T-helper 2 cell (primary cell): ENCODE data around the gene NUMA1.

ENCODE experiments used
- DNase-seq, 5 experiments: peaks; one replicate each; pipeline versions ENCODE4 v3.0.0 to v3.0.0-alpha.2; 2012 to 2022

NUMA1 gene

DNA sequence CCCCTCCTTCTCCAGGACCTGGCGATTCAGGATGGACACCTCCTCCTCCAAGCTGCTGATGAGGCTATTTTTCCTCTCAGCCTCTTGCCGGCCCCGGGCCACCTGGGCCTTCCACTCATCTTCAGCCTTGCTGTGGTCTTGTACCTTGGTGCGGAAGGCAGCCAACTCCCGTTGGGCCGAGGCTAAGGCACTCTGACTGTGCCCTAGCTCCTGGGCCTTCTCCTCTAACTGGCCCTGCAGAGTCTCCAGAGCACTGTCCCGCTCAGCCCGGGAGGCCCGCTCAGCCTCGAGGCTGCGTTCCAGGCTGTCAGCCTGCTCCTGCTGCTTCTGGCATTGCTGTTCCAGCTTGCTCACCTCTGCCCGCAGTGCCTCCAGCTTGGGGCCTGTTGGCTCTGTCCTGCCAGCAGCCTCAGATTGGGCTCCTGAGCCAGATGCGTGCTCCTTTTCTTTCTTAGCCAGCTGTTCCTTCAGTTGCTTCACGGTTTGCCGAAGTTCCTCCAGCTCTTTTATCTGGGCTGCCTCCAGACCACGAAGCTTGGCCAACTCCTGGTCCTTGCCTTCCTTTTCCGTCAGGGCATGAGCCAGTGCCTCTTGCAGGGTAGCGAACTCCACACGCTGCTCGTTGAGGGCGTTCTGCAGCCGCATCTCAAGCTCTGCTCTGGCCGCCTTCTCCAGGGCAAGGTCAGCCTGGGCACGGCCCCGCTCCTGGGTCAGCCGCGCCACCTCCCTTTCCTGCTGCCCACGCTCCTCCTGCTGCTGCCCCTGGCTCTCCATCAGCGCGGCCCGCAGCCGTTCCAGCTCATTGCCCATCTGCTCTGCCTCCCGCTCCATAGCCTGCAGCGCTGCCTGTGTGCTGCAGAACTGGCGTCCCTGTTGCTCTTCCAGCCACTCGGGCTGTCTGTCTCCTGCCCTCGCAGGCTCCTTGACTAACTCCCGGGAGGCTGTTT is 66.3 kb downstream of the NUMA1 start:
- no peak for DNase-seq

DNA sequence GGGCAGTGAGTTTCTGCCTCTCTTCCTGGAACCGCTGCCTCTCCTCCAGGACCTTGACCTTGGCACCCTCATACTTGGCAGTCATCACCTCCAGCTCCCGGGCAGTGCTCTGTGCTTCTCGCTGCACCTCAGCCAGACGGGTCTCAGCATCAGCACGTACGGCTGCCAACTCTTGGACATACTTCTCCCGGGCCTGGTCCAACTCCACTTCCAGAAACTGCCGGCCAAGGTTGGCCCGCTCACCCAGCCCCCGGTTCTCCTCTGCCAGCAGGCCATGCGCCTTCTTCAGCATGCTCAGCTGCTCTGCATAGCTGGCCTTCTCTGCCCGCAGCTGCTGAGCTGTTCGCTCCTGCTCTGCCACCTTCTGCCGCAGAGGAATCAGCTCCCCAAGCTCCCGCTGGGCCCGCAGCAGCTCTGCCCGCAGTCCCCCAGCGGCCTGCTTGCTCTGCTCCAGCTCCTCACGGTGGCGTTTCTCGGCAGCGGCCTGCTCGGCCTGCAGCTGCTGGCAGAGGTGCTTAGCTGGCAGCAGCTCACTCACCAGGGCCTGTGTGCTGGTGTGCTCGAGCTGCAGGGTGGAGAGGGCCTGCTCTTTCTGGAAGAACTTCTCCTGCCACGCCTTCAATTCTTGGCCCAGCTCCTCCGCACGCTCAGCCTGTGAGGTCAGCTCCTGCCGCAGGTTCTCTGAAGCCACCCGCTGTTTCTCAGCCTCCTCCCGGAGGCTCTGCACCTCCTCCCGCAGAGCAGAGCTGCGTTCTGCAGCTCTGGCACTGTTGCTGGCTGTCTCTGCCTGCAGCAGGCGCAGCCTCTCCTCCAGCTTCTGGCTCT is 67.2 kb downstream of the NUMA1 start:
- DNase-seq: no peak

DNA sequence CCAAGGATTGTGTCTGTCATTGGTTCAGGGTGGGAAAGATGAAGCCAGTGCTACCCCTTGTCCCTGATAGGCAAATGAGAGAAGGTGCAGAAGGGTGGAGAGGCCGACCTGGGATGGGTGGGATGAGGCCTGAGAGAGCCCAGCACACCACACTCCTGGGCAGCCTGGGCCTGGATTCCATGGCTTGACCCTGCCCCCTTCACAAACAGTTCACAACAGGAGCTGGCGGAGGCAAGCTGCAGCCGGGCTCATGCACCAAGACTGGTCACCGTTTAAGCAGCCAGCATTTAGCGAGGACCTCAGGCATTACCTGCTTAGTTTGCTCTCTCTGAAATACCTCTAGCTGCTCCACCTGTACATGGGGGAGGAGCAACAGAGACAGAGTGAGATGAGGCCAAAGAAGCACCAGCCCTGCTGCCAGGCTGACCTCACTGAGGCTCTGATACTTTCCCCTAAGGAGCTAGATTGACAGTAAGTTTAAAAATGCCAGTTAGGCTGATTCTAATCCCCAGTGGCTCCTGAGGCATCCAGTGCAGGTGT is 68.2 kb downstream of the NUMA1 start:
- DNase-seq: no peak

DNA sequence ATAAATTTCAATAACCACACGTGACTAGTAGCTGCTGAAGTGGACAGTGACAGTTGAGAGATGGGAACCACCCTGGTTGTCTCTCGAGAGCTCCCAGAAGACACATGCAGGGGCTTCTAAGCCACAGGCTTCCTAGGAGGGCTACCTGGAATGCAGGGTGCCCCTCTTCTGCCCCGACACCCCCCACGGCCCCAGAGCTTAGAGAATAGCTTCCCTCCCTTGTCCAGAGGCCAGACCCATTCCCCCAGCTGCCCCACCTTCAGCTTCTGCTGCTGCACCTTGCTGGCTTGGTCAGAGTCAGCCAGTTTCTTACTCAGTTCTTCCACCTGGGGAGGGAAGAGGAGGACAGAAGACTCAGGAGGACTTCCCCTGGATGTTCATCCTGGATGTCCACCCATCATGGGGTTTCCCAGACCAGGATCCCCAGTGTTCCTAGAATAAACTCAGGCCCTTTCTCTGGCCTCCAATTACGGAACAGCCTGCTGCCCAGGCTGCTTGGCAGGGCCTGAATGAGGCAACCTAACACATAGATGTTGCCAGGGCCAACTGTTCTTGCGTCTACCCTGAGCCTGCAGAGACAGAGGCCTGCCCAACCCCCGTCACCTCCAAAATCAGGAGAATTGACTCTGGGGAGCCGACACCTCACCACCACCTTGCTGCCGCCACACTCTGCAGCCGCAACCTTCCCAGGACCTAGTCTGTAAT is 69.7 kb downstream of the NUMA1 start:
- no peak for DNase-seq

DNA sequence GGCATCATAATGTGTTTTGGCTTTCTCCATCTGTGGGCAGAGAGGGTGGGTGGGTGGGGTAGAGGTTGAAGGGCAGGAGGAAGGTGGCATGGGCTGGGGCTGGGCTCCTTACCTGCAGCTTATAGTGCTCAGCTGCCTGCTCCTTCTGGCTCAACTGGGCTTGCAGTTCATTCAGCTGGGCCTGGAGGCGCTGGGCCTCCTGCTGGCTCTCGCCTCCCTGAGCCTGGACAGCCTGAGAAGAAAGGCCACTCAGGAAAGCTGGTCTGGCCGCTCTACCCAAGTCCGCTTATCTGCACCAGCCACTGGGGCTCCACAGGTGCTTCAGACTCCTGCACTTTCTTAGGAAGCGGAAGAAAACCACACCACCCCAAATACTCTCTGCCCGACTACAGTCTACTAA is 71.2 kb downstream of the NUMA1 start:
- DNase-seq: no peak

DNA sequence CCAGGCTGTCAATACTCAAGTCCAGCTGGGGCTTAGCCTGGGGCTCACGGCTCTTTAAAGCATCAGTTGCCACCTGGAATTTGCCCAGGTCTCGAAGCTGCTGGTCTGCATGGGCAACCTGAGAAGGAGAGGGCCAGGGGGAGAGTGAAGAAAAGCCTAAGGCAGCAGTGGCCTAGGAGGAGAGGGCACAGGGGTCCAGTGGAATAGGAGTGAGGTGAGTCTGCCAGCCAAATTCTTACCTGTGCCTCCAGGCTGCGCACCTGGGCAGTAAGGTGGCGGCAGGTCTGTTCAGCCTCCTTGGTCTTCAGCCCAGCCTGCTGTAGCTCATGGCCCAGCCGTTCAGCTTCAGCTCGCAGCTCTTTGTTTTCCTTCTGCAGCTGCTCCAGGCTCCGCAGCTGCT is 71.6 kb downstream of the NUMA1 start:
- DNase-seq: no peak

DNA sequence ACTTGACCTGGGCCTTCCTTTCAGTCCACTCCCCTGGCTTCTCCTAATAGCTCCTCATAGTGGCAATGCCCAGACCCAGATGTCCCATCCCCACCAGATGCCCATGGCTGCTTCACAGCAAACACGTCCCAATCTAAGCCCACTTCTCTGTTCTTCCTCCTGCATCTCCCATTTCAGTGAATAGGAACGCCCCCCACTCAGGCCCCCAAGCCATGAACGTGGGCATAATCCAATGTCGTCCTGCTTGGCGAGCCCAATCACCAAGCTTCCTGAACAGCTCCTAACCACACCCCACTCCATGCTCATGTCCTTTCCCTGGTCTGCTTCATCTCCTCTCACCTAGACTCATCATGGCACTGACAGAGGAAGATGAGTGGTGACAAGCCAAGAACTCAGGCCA is 72.8 kb downstream of the NUMA1 start:
- DNase-seq: no peak

DNA sequence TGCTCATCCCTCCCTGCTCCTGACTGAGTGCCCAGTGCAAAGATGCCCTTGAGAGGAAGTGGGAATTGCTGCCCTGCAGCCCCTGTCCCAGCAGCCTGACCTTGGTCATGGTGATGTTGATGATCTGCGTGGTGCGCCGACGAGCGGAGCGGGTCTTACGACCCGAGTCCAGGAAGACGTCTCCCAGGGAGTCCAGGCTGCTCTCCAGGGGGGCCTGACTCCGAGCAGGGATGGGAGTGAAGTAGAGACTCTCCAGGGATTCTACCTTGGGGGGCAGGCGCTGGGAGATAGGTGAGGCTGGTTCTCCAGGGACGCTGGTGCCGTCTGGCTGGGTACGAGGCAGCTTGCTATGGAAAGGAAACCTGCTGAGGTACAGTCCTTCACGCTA is 73.3 kb downstream of the NUMA1 start:
- no peak for DNase-seq

DNA sequence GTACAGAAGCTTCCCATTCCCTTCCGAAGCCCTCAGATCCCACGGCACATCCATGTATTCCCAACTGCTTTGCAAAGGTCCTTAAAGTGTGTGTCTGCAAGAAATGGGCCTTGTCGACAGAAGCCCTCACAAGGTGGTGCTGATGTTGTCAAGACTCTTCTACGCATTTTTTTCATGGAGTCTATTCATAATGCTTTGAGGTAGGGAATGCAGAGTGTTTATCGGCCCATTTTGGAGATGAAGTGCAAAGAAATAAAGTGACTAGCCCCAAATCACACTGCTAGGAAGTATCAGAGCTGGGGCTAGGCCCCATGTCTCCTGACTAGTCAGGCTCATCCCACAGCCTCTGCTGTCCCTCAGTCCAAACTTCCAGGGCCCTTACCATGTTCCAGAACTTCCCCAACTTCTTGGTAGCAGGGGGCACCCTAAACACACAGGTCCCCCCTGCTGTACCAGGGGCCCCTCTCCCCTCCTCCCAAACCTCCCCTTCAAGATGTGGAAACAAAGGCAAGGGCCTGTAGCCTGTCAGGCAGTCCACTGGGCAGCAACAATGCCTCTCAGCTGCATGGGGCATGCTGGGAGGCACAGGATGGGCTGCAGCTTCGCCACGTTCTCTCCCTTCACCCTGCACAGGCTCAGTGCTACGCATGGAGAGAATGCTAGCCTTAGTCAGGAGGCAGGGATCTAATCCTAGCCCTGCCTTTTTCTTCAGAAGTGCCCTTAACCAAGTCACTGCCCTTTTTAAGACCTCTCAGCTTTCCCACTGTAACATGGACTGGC is 73.8 kb downstream of the NUMA1 start:
- DNase-seq: no peak

DNA sequence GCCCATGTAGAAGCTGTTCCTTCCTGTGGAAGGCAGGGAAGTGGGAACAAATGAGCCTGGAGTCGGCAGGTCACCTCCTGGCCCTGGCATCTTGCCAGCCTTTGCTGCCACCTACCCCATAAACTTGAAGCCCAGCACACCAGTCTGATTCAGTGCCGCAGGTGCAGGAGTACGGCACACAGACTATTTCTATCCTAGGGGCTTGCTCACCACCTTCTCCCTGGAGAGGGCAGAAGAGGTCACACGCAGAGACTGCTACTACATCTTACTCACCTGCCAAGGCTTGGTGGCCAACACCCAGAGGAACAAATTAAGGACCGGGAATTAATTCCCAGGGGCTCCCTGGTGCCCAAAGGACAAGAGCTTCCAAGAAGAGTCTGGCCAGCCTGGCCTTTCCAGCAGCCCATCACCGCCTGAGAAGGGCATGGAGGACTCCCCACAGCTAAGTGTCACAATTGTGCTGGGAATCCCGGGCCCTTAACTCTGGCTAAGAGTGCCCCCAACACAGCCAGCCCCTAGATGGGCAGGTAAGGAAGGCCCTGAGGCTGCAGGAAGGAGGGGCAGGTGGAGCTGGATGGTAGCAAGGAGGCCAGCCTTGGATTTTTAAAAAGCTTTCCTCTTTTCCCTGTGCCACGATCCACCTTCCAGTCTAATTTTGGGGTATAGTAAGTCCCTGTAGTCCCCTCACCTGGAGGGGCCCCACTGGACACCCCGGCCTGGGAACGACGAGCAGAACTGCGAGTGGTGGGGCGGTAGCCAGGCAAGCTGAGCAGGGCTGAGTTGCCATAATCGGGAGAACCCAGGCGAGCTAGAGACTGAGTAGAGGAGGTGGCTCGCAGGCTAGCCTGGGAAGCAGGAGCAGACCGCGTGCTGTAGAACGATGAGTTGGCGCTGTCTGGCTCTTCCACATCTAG is 74.7 kb downstream of the NUMA1 start:
- no peak for DNase-seq

DNA sequence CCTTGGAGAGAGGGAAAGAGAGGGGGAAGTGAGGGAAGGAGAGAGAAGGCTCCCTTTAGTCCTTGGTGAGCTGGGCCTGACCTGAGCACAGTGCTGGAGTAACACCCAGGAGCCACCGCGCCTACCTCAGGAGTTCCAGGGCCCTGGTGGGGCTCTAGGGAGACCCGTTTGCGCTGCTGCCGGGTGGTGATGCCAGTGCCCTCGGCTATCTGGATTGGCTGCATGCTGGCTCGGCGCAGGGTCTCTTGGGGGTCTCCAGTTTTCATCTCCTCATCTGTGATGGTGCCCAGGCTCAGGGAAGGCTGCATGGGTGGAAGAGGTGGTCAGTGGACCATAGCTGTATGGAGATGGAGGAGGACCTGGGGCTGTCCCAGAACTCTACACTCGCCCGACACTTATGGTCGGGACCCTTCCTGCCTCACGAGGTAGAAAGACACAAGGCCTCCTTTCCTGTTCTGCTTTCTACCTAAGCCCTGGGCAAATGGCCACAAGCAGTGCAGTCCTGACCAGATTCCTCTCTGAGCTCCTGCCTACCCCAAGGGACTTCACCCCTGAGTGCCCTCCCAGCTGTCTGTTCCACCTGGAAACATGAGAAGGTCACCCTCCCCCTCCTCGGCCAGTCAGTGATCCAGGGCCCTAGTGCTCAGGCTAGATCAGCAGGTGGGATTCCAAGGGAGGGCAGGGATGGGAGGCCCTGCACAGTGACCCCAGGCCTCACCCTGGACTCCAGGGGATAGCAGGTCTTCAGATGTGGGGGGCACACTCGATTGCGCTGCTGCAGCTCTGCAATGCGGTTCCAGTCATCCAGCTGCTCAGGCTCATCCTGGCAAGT is 75.6 kb downstream of the NUMA1 start:
- no peak for DNase-seq

DNA sequence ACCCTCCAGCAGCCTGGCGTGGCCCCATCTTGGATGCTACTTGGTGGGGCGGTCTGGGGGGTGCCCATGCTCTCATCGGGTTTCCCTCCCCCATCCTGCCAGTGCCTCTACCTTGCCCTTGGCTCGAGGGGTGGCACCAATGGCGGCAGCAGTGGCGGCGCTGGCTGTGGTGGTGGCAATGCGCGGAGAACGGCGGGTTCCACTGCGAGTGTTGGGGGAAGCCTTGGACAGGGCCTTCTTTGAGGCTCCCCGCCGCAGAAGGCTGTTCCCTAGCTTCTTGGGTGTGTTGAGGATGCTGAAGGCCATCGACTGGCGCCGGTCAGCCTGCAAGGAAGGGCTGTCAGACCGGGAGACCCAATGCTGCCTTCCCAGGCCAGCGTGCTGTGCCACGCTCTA is 76.6 kb downstream of the NUMA1 start:
- no peak for DNase-seq

DNA sequence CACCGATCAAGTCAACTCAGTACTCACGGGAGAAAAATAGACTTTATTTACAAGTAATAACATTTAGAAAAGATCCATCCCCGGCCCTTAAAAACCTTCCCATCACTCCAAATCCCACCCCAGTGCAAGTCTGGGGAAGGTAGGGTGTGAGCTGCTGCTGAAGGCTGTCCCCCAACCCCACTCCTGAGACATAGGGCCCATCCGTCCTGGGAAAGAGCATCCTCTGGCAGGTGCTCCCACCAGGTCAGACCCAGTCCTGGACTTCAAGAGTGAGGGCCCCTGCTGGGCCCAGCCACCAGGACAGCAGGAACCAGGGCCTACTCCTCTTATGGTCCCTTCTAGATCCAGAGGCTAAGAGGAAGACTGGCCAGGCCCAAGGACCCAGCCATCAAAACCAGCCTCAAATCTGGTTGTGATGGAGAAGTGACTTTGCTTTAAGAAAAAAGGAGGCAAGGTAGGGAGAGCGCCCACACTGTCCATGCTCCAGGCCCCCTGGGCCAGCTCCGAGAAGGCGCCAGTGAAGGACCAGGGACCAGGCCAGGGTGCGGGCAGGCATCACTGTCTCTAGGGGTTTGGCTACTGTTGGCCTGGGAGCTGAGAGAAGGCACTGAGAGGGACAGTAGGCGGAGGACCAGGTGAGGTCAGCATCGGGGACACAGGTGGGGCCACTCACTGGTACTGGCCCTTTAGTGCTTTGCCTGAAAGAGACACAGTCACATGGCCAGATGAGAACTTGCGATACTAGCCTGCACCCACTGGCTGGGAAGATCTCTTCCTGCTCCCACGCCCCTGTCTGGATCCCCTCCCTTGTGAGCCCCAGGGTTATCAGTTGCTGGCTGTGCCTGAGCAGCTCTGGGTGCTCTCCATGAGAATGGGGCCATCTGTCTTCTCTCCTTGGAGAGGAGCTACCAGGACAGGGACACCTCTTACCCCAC is 77.2 kb downstream of the NUMA1 start:
- no peak for DNase-seq

DNA sequence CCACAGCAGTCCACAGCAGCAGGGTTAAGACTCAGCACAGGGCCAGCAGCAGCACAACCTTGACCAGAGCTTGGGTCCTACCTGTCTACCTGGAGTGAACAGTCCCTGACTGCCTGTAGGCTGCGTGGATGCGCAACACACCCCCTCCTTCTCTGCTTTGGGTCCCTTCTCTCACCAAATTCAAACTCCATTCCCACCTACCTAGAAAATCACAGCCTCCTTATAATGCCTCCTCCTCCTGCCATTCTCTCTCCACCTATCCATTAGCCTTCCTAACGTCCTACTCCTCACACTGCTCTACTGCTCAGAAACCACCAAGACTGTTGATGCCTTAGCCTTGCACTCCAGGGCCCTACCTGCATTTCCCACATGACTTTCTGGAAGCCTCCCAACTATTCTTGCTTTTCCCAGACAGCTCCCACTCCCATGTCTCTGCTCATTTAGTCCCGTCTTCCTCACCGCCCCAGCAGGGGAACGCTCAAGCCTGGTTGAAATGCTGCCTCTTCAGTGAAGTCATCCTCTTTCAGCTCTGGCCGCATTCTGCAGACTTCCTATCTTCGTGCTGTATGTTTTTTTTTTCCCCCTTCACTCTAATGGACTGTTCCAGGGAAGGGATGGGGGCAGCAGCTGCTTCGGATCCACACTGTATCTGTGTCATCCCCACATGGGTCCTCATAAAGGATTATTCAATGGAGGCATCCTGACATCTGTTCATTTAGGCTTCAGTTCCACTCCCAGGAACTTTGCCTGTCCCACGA is 78.3 kb downstream of the NUMA1 start:
- no peak for DNase-seq

DNA sequence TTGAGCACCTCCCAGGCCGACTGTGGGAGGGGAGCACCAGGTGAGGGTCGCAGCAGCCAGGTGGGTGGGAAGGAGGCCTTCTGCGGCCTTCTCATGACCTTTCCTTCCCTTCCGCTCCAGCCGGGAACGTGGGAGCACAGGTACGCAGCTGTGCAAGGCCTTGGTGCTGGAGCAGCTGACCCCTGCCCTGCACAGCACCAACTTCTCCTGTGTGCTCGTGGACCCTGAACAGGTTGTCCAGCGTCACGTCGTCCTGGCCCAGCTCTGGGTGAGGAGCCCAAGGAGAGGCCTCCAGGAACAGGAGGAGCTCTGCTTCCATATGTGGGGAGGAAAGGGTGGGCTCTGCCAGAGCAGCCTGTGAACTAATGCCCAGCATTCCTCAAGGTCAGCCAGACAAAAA is 79.1 kb downstream of the NUMA1 start:
- DNase-seq: no peak

DNA sequence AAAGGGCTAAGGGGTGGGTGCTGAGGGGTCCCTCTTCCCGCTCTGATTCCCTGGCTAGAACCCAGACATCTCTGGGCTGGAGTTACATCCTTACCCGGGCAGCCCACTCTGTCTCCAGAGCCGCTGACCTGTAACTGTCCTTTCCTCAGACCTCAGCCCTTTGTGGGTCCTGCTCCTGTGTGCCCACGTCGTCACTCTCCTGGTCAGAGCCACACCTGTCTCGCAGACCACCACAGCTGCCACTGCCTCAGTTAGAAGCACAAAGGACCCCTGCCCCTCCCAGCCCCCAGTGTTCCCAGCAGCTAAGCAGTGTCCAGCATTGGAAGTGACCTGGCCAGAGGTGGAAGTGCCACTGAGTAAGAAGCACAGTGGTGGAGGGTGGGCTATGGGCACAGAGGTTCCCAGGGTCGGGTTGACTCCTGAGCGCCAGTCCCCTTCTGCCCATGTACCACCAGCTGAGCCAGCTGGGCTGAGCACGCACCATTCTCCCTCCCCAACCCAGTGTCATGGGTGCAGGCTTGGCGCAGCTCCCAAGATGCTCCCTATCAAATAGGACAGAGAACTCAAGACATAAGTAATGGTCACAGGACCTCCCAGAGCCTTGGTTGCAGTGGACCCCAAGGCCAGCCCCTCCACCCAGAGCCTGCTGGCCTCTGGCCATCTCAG is 80.0 kb downstream of the NUMA1 start:
- DNase-seq: no peak

DNA sequence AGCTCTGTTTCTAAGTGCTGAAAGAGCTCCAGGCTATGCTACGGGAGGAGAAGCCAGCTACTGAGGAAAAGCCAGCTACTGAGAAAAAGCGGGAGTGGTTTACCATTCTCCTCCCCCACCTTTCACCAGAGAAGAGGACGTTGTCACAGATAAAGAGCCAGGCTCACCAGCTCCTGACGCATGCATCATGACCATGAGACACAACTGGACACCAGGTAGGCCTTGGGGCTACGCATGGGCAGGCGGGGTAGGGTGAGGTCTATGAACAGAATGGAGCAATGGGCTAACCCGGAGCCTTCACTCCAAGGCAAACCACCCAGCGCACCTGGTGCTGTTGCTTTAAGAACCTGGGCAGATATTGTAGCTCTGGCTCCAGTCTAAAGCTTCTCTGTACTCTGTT is 80.5 kb downstream of the NUMA1 start:
- no peak for DNase-seq

DNA sequence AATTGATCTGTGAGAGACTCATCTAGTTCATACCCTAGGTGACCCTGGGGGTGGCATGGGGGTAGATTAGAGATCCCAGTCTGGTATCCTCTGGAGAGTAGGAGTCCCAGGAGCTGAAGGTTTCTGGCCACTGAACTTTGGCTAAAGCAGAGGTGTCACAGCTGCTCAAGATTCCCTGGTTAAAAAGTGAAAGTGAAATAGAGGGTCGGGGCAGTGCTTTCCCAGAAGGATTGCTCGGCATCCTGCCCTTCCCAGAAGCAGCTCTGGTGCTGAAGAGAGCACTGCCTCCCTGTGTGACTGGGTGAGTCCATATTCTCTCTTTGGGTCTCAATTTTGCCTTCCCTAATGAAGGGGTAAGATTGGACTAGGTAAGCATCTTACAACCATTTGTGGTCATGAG is 81.0 kb downstream of the NUMA1 start:
- DNase-seq: no peak
